ENCODE data around the gene TRIM26. TPM values are rescaled to one million over a fixed set of nuclear protein-coding genes. Genes with fewer than 3 reads are reported as not detected.
A peak's percentile ranks its signal among the peaks of the same experiment; 100 is the strongest.

The TRIM26 gene
- total RNA-seq, 6 experiments from 2014 or later = 28.8 to 47.5 (median 38.9) TPM

DNA sequence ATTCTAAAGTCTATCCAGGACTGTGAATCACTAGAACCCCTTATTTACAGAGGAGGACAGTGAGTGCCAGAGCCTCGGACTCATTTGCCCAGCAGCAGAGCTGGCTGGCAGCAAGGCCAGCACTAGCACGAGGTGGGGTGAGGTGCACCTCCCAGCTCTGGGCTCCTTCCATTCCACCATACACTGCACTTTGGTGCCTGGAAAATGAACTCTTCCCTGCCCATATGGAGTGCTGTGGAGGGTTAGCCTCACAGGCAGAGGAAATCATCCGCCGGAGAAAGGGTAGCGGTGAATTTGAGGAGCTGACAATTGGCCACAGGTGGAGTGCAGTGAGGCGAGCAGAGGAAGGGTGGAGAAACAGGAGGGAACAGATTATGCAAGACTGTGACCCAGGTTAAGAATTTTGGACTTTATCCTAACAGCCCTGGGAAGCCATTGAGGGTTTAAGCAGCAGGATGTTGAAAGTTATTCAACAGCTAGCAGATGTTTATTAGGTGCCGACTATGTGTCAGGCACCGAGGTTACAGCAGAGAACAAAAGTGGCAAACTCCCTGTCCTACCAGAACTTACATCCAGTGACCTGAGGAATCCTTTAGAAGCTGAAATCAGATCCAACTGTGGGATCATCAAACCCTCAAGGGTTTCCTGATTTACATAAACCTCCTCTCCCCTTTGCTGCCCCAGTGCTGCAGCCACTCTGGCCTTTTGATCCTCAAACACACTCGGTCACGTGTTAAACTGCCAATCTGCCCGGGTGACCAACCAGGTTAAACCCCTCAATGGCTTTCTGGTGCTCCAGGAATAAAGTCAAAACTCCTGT lies 6.2 kb downstream of the TRIM26 start:
- WGBS (ENCODE audit: insufficient coverage, low coverage, low lambda C conversion rate, missing lambda C conversion rate) = 14% methylated on average over 10 of the region's 11 CpGs
- intact Hi-C loops (cut with DNase I) = no loop called here
- peak overlapping the region in 2 of 3 donors; percentile 19 to 31 for H3K4me3 ChIP-seq

DNA sequence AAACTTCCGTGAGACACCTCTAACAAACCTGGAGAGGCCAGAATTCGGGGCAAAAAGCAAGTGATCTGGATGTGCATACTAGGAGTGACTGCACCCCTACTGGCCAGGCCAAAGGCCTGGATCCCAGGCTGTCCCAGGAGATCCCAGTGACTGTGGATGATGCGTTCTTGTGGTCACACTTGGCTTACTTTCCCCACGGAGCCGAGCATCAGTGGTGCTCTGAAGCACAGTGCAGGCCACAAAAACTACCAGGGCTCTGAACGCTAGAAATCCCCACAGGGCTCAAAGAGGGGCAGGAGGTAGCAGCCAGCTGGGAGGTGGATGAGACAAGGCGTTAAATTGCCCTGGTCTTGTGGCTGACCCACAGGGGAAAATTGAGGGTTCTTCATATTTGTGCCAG lies 7.1 kb downstream of the TRIM26 start:
- Histone ChIP-seq H3K27me3 (no peaks in the 10 kb centered on the region), H3K27ac (peak overlapping the region; percentile 64 to 86 (median 78)), H3K4me1 (peaks cover 2 to 95% (median 44%) of the 10 kb centered on the region in 4 donors), H3K9me3 (no peaks in the 10 kb centered on the region), H3K36me3 (no peaks in the 10 kb centered on the region), H3K4me3 (no peak overlapping the region)
- DNase-seq = no peak
- no peak for ATAC-seq
- TF ChIP-seq POLR2A (IDR thresholded peaks at IDR 0.05) = no peak
- TF ChIP-seq, protein P1, sequence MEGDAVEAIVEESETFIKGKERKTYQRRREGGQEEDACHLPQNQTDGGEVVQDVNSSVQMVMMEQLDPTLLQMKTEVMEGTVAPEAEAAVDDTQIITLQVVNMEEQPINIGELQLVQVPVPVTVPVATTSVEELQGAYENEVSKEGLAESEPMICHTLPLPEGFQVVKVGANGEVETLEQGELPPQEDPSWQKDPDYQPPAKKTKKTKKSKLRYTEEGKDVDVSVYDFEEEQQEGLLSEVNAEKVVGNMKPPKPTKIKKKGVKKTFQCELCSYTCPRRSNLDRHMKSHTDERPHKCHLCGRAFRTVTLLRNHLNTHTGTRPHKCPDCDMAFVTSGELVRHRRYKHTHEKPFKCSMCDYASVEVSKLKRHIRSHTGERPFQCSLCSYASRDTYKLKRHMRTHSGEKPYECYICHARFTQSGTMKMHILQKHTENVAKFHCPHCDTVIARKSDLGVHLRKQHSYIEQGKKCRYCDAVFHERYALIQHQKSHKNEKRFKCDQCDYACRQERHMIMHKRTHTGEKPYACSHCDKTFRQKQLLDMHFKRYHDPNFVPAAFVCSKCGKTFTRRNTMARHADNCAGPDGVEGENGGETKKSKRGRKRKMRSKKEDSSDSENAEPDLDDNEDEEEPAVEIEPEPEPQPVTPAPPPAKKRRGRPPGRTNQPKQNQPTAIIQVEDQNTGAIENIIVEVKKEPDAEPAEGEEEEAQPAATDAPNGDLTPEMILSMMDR (IDR thresholded peaks at IDR 0.05) = no peak
- intact Hi-C loops (cut with DNase I) = no loop called here
- WGBS (ENCODE audit: insufficient coverage, low coverage, low lambda C conversion rate, missing lambda C conversion rate) = 40% methylated on average over 4 of the region's 7 CpGs

More for the DNA sequence above, 6.2 kb downstream of the TRIM26 start:
- Histone ChIP-seq H3K27ac (peak overlapping the region; percentile 64 to 86 (median 78)), H3K9me3 (no peaks in the 10 kb centered on the region), H3K36me3 (no peaks in the 10 kb centered on the region), H3K27me3 (no peaks in the 10 kb centered on the region), H3K4me1 (peaks cover 2 to 95% (median 40%) of the 10 kb centered on the region in 4 donors)
- DNase-seq = peak; percentile 57 to 88 (median 85)
- peak; percentile 13 for TF ChIP-seq POLR2A (IDR thresholded peaks at IDR 0.05)
- TF ChIP-seq, protein P1 (IDR thresholded peaks at IDR 0.05) = no peak
- ATAC-seq = peak; percentile 76 to 89 (median 80)

DNA sequence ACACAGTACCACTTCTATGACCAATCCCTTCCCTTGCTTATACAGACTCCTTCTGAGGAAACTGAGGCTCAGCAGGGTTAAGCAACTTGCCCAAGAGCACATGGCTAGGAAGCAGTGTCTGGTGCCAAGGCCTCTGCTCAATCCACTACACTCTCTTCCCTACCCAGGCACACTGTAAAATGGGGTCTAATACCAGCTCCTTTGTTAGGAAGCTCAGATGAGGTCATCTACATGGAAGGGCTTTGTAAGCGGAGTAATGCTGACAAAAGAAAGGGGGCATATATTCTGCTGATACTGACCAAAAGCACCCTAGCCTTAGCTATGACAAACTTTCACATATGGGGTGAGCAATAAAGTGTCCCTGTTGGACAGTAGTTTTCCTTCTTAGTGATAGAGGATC lies 9.1 kb downstream of the TRIM26 start:
- peaks cover 2 to 89% (median 42%) of the 10 kb centered on the region in 4 donors for H3K4me1 ChIP-seq
- no peak for ATAC-seq
- no peaks in the 10 kb centered on the region for H3K9me3 ChIP-seq
- WGBS (ENCODE audit: insufficient coverage, low coverage, low lambda C conversion rate, missing lambda C conversion rate) = no CpG with 5 or more reads among the region's 1 CpG
- intact Hi-C loops (cut with DNase I) = no loop called here
- peaks cover 0 to 5% (median 1%) of the 10 kb centered on the region in 4 donors for H3K36me3 ChIP-seq
- H3K27me3 ChIP-seq = no peaks in the 10 kb centered on the region
- no peak for TF ChIP-seq POLR2A (IDR thresholded peaks at IDR 0.05)
- TF ChIP-seq, protein P1 (IDR thresholded peaks at IDR 0.05) = no peak
- peak overlapping the region in 1 of 3 donors; percentile 86 for H3K27ac ChIP-seq
- no peak overlapping the region for H3K4me3 ChIP-seq
- DNase-seq = no peak

DNA sequence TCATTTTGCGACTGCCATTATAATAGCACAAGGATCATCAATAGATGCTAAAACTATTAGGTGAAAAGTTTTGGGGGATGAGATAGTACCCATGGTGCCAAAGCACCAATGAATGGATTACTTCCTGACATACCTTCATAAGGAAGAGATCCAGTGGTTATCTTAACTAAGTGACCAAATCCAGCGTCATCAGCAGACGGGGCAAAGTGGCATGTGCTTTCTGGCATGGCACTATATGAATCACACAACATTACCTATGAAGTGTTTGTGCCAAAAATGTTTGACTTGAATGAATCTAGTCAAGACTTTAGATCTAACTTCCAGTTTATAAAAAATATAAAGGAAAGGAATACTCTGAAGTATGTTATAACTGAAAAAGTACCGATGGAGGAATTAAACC lies 10.8 kb downstream of the TRIM26 start:
- H3K27ac ChIP-seq = peak overlapping the region in 1 of 3 donors; percentile 86
- no peak overlapping the region for H3K4me3 ChIP-seq
- peaks cover 0 to 23% (median 9%) of the 10 kb centered on the region in 4 donors for H3K36me3 ChIP-seq
- ATAC-seq = peak in 1 of 4 donors; percentile 11
- intact Hi-C loops (cut with DNase I) = no loop called here
- TF ChIP-seq, protein P1 (IDR thresholded peaks at IDR 0.05) = no peak
- no peak for TF ChIP-seq POLR2A (IDR thresholded peaks at IDR 0.05)
- 46% methylated on average over 4 of the region's 4 CpGs for WGBS (ENCODE audit: insufficient coverage, low coverage, low lambda C conversion rate, missing lambda C conversion rate)
- DNase-seq = no peak
- H3K9me3 ChIP-seq = no peaks in the 10 kb centered on the region
- peaks cover 2 to 75% (median 35%) of the 10 kb centered on the region in 4 donors for H3K4me1 ChIP-seq
- H3K27me3 ChIP-seq = no peaks in the 10 kb centered on the region
